ENCODE measurements around the gene CLCN2.

CLCN2 gene

DNA sequence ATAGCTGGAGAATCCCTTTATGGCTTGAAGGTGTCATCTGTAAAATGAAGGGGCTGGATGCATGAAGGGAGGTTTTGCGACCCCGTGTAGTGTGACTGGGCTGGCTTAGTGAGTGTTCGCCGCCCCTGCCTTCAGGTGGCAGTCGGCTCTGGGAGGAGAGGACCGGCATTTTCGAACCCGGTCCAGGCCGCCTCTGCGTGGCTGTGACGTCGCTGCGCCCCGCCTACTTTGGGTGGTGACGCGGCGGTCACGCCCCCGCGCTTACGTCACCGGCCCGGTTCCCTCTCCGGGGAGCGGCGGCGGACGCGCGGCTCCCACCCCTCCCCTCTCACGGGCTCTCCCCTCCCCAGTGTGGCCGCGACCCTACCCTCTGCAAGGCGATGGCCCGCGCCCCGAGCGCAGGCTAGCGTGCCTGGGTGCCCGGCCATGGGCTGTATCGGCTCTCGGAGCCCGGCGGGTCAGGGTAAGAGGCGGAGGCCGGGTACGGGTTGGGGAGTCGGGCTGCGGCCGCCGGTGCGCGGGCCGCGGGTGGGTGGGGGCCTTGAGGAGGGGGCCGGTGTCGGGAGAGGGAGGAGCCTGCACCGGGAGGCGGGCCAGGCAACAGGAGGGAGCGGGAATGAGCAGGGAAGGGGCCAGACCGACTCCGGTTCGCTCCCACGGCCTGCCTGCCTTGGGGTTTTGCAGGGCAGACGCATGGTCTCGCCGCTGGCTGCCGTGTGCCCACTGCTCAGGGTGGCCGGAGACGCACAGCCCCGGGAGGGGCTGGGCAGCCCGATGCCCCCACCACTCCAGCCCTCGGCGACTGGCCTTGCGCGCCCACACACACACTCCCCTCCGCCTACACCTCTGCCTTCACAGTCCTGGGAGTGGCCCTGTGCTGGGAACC lies 25.5 kb downstream of the CLCN2 start:
- H3K9me3 ChIP-seq (ENCODE audit: control insufficient read depth, low read length): no peaks in the 10 kb centered on the region
- 0 to 1% methylated on average over 77 of the region's 77 CpGs for WGBS, 2 experiments
- H3K4me3 ChIP-seq (ENCODE audit: insufficient read depth, low read depth, low read length): peak overlapping the region; percentile 68
- peaks cover 31% of the 10 kb centered on the region for H3K36me3 ChIP-seq (ENCODE audit: control insufficient read depth, insufficient read depth, low read length)
- H3K27ac ChIP-seq (ENCODE audit: insufficient read depth, low read depth, low read length, poor library complexity, severe bottlenecking): peak overlapping the region; percentile 95
- H3K27me3 ChIP-seq (ENCODE audit: control insufficient read depth, insufficient read depth, low read length, poor library complexity, severe bottlenecking): no peaks in the 10 kb centered on the region
- peaks cover 27% of the 10 kb centered on the region for H3K4me1 ChIP-seq (ENCODE audit: control insufficient read depth, insufficient read depth, low read length)

GRCh38 chr3:184335291-184335660 lies 26.1 kb downstream of the CLCN2 start:
- H3K27ac ChIP-seq (ENCODE audit: insufficient read depth, low read depth, low read length, poor library complexity, severe bottlenecking): peak overlapping the region; percentile 95
- 77 to 87% methylated on average over 4 of the region's 4 CpGs for WGBS, 2 experiments
- no peaks in the 10 kb centered on the region for H3K9me3 ChIP-seq (ENCODE audit: control insufficient read depth, low read length)
- H3K4me3 ChIP-seq (ENCODE audit: insufficient read depth, low read depth, low read length): peak overlapping the region; percentile 68
- peaks cover 27% of the 10 kb centered on the region for H3K4me1 ChIP-seq (ENCODE audit: control insufficient read depth, insufficient read depth, low read length)
- no peaks in the 10 kb centered on the region for H3K27me3 ChIP-seq (ENCODE audit: control insufficient read depth, insufficient read depth, low read length, poor library complexity, severe bottlenecking)
- H3K36me3 ChIP-seq (ENCODE audit: control insufficient read depth, insufficient read depth, low read length): peaks cover 31% of the 10 kb centered on the region

DNA sequence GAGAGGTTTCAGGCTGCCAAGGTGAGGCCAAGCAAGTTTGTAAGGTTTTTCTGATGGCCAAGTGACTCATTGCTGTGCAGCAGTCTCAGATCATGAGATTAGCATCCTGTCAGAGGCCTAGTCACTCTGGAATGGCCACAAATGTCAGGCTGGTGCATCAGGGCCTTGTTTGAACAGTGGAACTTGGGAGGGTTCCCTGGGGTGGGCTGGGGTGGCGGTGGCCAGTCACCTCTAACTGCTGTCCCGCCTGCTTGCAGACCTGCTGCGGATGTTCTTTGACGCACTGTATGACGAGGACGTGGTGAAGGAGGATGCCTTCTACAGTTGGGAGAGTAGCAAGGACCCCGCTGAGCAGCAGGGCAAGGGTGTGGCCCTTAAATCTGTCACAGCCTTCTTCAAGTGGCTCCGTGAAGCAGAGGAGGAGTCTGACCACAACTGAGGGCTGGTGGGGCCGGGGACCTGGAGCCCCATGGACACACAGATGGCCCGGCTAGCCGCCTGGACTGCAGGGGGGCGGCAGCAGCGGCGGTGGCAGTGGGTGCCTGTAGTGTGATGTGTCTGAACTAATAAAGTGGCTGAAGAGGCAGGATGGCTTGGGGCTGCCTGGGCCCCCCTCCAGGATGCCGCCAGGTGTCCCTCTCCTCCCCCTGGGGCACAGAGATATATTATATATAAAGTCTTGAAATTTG lies 26.8 kb downstream of the CLCN2 start:
- no peaks in the 10 kb centered on the region for H3K9me3 ChIP-seq (ENCODE audit: control insufficient read depth, low read length)
- no peak overlapping the region for H3K4me3 ChIP-seq (ENCODE audit: insufficient read depth, low read depth, low read length)
- H3K27me3 ChIP-seq (ENCODE audit: control insufficient read depth, insufficient read depth, low read length, poor library complexity, severe bottlenecking): no peaks in the 10 kb centered on the region
- peak overlapping the region; percentile 23 for H3K27ac ChIP-seq (ENCODE audit: insufficient read depth, low read depth, low read length, poor library complexity, severe bottlenecking)
- H3K4me1 ChIP-seq (ENCODE audit: control insufficient read depth, insufficient read depth, low read length): peaks cover 27% of the 10 kb centered on the region
- WGBS, 2 experiments: 91 to 93% methylated on average over 14 to 15 of the region's 15 CpGs
- H3K36me3 ChIP-seq (ENCODE audit: control insufficient read depth, insufficient read depth, low read length): peaks cover 32% of the 10 kb centered on the region

GRCh38 chr3:184333700-184334099 lies 27.7 kb downstream of the CLCN2 start:
- Histone ChIP-seq H3K36me3 (ENCODE audit: control insufficient read depth, insufficient read depth, low read length) (peaks cover 41% of the 10 kb centered on the region), H3K4me3 (ENCODE audit: insufficient read depth, low read depth, low read length) (no peak overlapping the region), H3K27me3 (ENCODE audit: control insufficient read depth, insufficient read depth, low read length, poor library complexity, severe bottlenecking) (no peaks in the 10 kb centered on the region), H3K4me1 (ENCODE audit: control insufficient read depth, insufficient read depth, low read length) (peaks cover 22% of the 10 kb centered on the region), H3K9me3 (ENCODE audit: control insufficient read depth, low read length) (no peaks in the 10 kb centered on the region), H3K27ac (ENCODE audit: insufficient read depth, low read depth, low read length, poor library complexity, severe bottlenecking) (no peak overlapping the region)
- 91 to 94% methylated on average over 3 of the region's 3 CpGs for WGBS, 2 experiments

- H3K9me3 ChIP-seq (ENCODE audit: control insufficient read depth, low read length): no peaks in the 10 kb centered on the region
- H3K36me3 ChIP-seq (ENCODE audit: control insufficient read depth, insufficient read depth, low read length): peaks cover 46% of the 10 kb centered on the region
- peaks cover 16% of the 10 kb centered on the region for H3K4me1 ChIP-seq (ENCODE audit: control insufficient read depth, insufficient read depth, low read length)
- 95 to 96% methylated on average over 6 of the region's 6 CpGs for WGBS, 2 experiments
- no peak overlapping the region for H3K4me3 ChIP-seq (ENCODE audit: insufficient read depth, low read depth, low read length)
- H3K27me3 ChIP-seq (ENCODE audit: control insufficient read depth, insufficient read depth, low read length, poor library complexity, severe bottlenecking): no peaks in the 10 kb centered on the region
- no peak overlapping the region for H3K27ac ChIP-seq (ENCODE audit: insufficient read depth, low read depth, low read length, poor library complexity, severe bottlenecking)
Measured at GRCh38 chr3:184333190-184333589, 28.2 kb downstream of the CLCN2 start.

GRCh38 chr3:184332370-184333090 lies 28.9 kb downstream of the CLCN2 start:
- Histone ChIP-seq H3K9me3 (ENCODE audit: control insufficient read depth, low read length) (no peaks in the 10 kb centered on the region), H3K36me3 (ENCODE audit: control insufficient read depth, insufficient read depth, low read length) (peaks cover 52% of the 10 kb centered on the region), H3K27me3 (ENCODE audit: control insufficient read depth, insufficient read depth, low read length, poor library complexity, severe bottlenecking) (no peaks in the 10 kb centered on the region), H3K4me3 (ENCODE audit: insufficient read depth, low read depth, low read length) (no peak overlapping the region), H3K4me1 (ENCODE audit: control insufficient read depth, insufficient read depth, low read length) (peaks cover 12% of the 10 kb centered on the region), H3K27ac (ENCODE audit: insufficient read depth, low read depth, low read length, poor library complexity, severe bottlenecking) (no peak overlapping the region)
- WGBS, 2 experiments: 94 to 96% methylated on average over 10 of the region's 10 CpGs

GRCh38 chr3:184328516-184328915 lies 32.9 kb downstream of the CLCN2 start:
- Histone ChIP-seq H3K9me3 (ENCODE audit: control insufficient read depth, low read length) (no peaks in the 10 kb centered on the region), H3K4me3 (ENCODE audit: insufficient read depth, low read depth, low read length) (no peak overlapping the region), H3K27me3 (ENCODE audit: control insufficient read depth, insufficient read depth, low read length, poor library complexity, severe bottlenecking) (no peaks in the 10 kb centered on the region), H3K36me3 (ENCODE audit: control insufficient read depth, insufficient read depth, low read length) (peaks cover 84% of the 10 kb centered on the region), H3K27ac (ENCODE audit: insufficient read depth, low read depth, low read length, poor library complexity, severe bottlenecking) (no peak overlapping the region), H3K4me1 (ENCODE audit: control insufficient read depth, insufficient read depth, low read length) (no peaks in the 10 kb centered on the region)
- 64 to 65% methylated on average over 3 of the region's 3 CpGs for WGBS, 2 experiments

DNA sequence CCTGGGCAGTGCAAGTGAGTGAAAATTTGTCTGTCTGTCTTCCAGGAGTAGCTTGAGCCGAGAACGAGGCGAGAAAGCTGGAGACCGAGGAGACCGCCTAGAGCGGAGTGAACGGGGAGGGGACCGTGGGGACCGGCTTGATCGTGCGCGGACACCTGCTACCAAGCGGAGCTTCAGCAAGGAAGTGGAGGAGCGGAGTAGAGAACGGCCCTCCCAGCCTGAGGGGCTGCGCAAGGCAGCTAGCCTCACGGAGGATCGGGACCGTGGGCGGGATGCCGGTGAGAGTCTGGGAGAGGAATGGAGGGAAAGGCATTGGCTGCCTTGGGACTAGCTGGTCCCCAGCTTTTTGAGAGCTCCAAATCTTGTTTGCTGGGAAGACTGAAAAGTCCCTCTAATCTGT lies 34.2 kb downstream of the CLCN2 start:
- no peak overlapping the region for H3K4me3 ChIP-seq (ENCODE audit: insufficient read depth, low read depth, low read length)
- no peaks in the 10 kb centered on the region for H3K9me3 ChIP-seq (ENCODE audit: control insufficient read depth, low read length)
- peaks cover 84% of the 10 kb centered on the region for H3K36me3 ChIP-seq (ENCODE audit: control insufficient read depth, insufficient read depth, low read length)
- H3K27me3 ChIP-seq (ENCODE audit: control insufficient read depth, insufficient read depth, low read length, poor library complexity, severe bottlenecking): no peaks in the 10 kb centered on the region
- H3K4me1 ChIP-seq (ENCODE audit: control insufficient read depth, insufficient read depth, low read length): no peaks in the 10 kb centered on the region
- 97 to 98% methylated on average over 21 of the region's 21 CpGs for WGBS, 2 experiments
- H3K27ac ChIP-seq (ENCODE audit: insufficient read depth, low read depth, low read length, poor library complexity, severe bottlenecking): no peak overlapping the region

- H3K4me1 ChIP-seq (ENCODE audit: control insufficient read depth, insufficient read depth, low read length): no peaks in the 10 kb centered on the region
- no peaks in the 10 kb centered on the region for H3K9me3 ChIP-seq (ENCODE audit: control insufficient read depth, low read length)
- H3K27me3 ChIP-seq (ENCODE audit: control insufficient read depth, insufficient read depth, low read length, poor library complexity, severe bottlenecking): no peaks in the 10 kb centered on the region
- H3K27ac ChIP-seq (ENCODE audit: insufficient read depth, low read depth, low read length, poor library complexity, severe bottlenecking): no peak overlapping the region
- peaks cover 86% of the 10 kb centered on the region for H3K36me3 ChIP-seq (ENCODE audit: control insufficient read depth, insufficient read depth, low read length)
- no peak overlapping the region for H3K4me3 ChIP-seq (ENCODE audit: insufficient read depth, low read depth, low read length)
- 97 to 98% methylated on average over 5 to 6 of the region's 6 CpGs for WGBS, 2 experiments
Measured at GRCh38 chr3:184325715-184326369, 35.6 kb downstream of the CLCN2 start.

Measured in ectodermal cell (in vitro differentiated cells).